ENCODE results near the gene WDR93. TPM values are rescaled to one million over a fixed set of nuclear protein-coding genes. Genes with fewer than 3 reads are reported as not detected.
A peak's percentile ranks its signal among the peaks of the same experiment; 100 is the strongest.

Gene WDR93
- polyA plus RNA-seq, 2 of the 4 experiments (the other 2 are of a cell fraction): 0.10 to 0.26 TPM

- H3K4me2 ChIP-seq: no peak overlapping the region
- ATAC-seq (peak in 1 of 2 experiments; percentile 28; a peak in 3 of 6 replicates), DNase-seq (ENCODE audit: low read depth in 1 of 2, low spot score in 1 of 2) (no peak), FAIRE-seq (no peak)
- WGBS (ENCODE audit: missing lambda C conversion rate): 80% methylated on average over 12 of the region's 12 CpGs
- CTCF ChIA-PET: interaction anchor here (0.8 to 9.4 kb wide), 23 partner anchors 8 to 414 kb away, joined by 3 to 79 read pairs (median 4); no protein-coding TSS in a partner anchor
- TF ChIP-seq MAX (IDR thresholded peaks at IDR 0.05): no peak
- no peak for TF ChIP-seq BHLHE40 (IDR thresholded peaks at IDR 0.05; ENCODE audit: low read depth, low read length)
- TF ChIP-seq E2F6 (IDR thresholded peaks at IDR 0.05; ENCODE audit: borderline replicate concordance, low read depth): no peak
- TF ChIP-seq HES2 (IDR thresholded peaks at IDR 0.05): no peak
- TF ChIP-seq RFX5 (IDR thresholded peaks at IDR 0.05): no peak
- TF ChIP-seq NPAS2 (CRISPR knock-in tag; IDR thresholded peaks at IDR 0.05; ENCODE audit: borderline replicate concordance): no peak
- TF ChIP-seq TFCP2L1 (CRISPR knock-in tag; IDR thresholded peaks at IDR 0.05): no peak
- TF ChIP-seq HOXB13 (CRISPR knock-in tag; IDR thresholded peaks at IDR 0.05; ENCODE audit: low read depth): no peak
- no peak for TF ChIP-seq FOXS1 (CRISPR knock-in tag; IDR thresholded peaks at IDR 0.05)
- TF ChIP-seq HEYL (CRISPR knock-in tag; IDR thresholded peaks at IDR 0.05): no peak
- TF ChIP-seq FOSL2 (IDR thresholded peaks at IDR 0.05): no peak
- TF ChIP-seq FOSL2 (CRISPR knock-in tag; IDR thresholded peaks at IDR 0.05): no peak
- TF ChIP-seq HOXB5 (CRISPR knock-in tag; IDR thresholded peaks at IDR 0.05): no peak
- TF ChIP-seq MAZ (IDR thresholded peaks at IDR 0.05; ENCODE audit: borderline replicate concordance, low read depth, low read length): no peak
- TF ChIP-seq REST (IDR thresholded peaks at IDR 0.05): no peak
- no peak for TF ChIP-seq ZNF302 (CRISPR knock-in tag; IDR thresholded peaks at IDR 0.05)
- TF ChIP-seq ZFP36 (IDR thresholded peaks at IDR 0.05; ENCODE audit: borderline replicate concordance, partially characterized antibody): no peak
- H3K9me3 ChIP-seq: no peaks in the 10 kb centered on the region
- no peaks in the 10 kb centered on the region for H3K4me1 ChIP-seq
- POLR2A ChIA-PET: no interaction called here
- no peak overlapping the region for H3K4me3 ChIP-seq
- H3K27ac ChIP-seq: no peak overlapping the region
Observed at GRCh38 chr15:89672221-89673164, 18.1 kb upstream of the WDR93 start.

GRCh38 chr15:89673165-89673512, 17.5 kb upstream of the WDR93 start:
- FAIRE-seq (no peak), ATAC-seq (peak; percentile 52 to 93; a peak in 3 of 6 replicates), DNase-seq (ENCODE audit: low read depth in 1 of 2, low spot score in 1 of 2) (peak; percentile 64 to 76)
- Histone ChIP-seq H3K4me1 (no peaks in the 10 kb centered on the region), H3K4me2 (no peak overlapping the region), H3K9me3 (no peaks in the 10 kb centered on the region), H3K27ac (no peak overlapping the region), H3K4me3 (no peak overlapping the region)
- POLR2A ChIA-PET: no interaction called here
- WGBS (ENCODE audit: missing lambda C conversion rate): 54% methylated on average over 12 of the region's 12 CpGs
- TF ChIP-seq CTCF (IDR thresholded peaks at IDR 0.05) (peak; percentile 50), RAD21 (conservative IDR thresholded peaks at IDR 0.05 in 1 of 2, IDR thresholded peaks at IDR 0.05 in 1 of 2) (peak in 1 of 2 experiments; percentile 43; a peak in 2 of 5 replicates), GATA3 (IDR thresholded peaks at IDR 0.05; ENCODE audit: borderline replicate concordance) (no peak)
- CTCF ChIA-PET: interaction anchor here (0.8 to 9.4 kb wide), 19 partner anchors 8 to 413 kb away, joined by 3 to 79 read pairs (median 4); no protein-coding TSS in a partner anchor

Data from A549 (cell line).